HUES64 (cell line): Measurements from ENCODE around the gene GTF2A2.
"Not testable (repeated sequence)": the region's sequence is repeated elsewhere in the genome, so short reads cannot be mapped to it uniquely, and the experiment has no call there.

Experiments used
- H3K27ac ChIP-seq: 2 replicates; pipeline ENCODE4 v1.7.0; 2013; ENCODE audit warnings: low read depth, low read length, inconsistent platforms
- H3K27me3 ChIP-seq: 2 replicates; pipeline ENCODE4 v1.6.1; 2013; ENCODE audit warnings: mild to moderate bottlenecking, low read length; ENCODE audit not compliant: insufficient read depth
- H3K36me3 ChIP-seq: 2 replicates; pipeline ENCODE4 v1.6.1; 2013; ENCODE audit warnings: mild to moderate bottlenecking, low read length; ENCODE audit not compliant: insufficient read depth
- H3K4me1 ChIP-seq: 2 replicates; pipeline ENCODE4 v1.6.1; 2013; ENCODE audit warnings: mild to moderate bottlenecking, low read length, moderate library complexity; ENCODE audit not compliant: insufficient read depth
- H3K4me3 ChIP-seq: 2 replicates; pipeline ENCODE4 v1.5.1; 2013; ENCODE audit warnings: mild to moderate bottlenecking, low read length, moderate library complexity
- H3K9ac ChIP-seq: 2 replicates; pipeline ENCODE4 v1.6.1; 2013; ENCODE audit warnings: mild to moderate bottlenecking, low read depth, low read length
- H3K9me3 ChIP-seq: 2 replicates; pipeline ENCODE4 v1.6.1; 2013; ENCODE audit warnings: low read depth, low read length; ENCODE audit not compliant: insufficient read depth
- WGBS: fragments of 150-250, 120-280 bp; methylation state at CpG from one replicate; pipeline ENCODE4 v1.1.7; 2013; ENCODE audit warnings: missing lambda C conversion rate; 5-methylcytosine and 5-hydroxymethylcytosine counted together

Gene GTF2A2

DNA sequence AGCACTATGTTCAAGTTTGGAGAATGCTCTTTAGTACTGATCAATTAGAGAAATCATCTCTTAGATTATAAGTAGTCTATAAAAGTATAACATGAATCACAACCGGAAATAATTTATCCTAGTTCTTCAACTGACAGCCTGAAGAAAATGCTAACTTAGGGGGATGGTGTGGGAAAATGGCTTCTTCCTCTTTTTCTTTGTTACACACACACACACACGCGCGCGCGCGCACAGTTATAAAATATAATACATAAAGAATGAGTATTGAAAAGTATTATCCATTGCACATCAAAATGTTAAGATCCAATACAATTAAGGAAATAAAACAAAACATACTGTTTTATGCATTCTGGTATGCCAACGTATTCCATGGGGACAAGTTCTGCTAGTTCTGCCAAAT, 11.2 kb upstream of the GTF2A2 start:
- peaks cover 93% of the 10 kb centered on the region for H3K36me3 ChIP-seq
- WGBS: 100% methylated on average over 1 of the region's 8 CpGs

GRCh38 chr15:59662260-59662659, 4.9 kb upstream of the GTF2A2 start:
- H3K4me1 ChIP-seq: no peaks in the 10 kb centered on the region
- no peaks in the 10 kb centered on the region for H3K27me3 ChIP-seq
- WGBS: 89% methylated on average over 1 of the region's 1 CpG
- H3K4me3 ChIP-seq: no peak overlapping the region
- H3K9ac ChIP-seq: no peak overlapping the region
- no peak overlapping the region for H3K27ac ChIP-seq
- no peaks in the 10 kb centered on the region for H3K9me3 ChIP-seq
- peaks cover 76% of the 10 kb centered on the region for H3K36me3 ChIP-seq

More for the DNA sequence above, 11.2 kb upstream of the GTF2A2 start:
- H3K4me1 ChIP-seq: no peaks in the 10 kb centered on the region
- H3K27ac ChIP-seq: no peak overlapping the region
- H3K27me3 ChIP-seq: no peaks in the 10 kb centered on the region
- no peak overlapping the region for H3K9ac ChIP-seq
- H3K4me3 ChIP-seq: no peak overlapping the region
- no peaks in the 10 kb centered on the region for H3K9me3 ChIP-seq

DNA sequence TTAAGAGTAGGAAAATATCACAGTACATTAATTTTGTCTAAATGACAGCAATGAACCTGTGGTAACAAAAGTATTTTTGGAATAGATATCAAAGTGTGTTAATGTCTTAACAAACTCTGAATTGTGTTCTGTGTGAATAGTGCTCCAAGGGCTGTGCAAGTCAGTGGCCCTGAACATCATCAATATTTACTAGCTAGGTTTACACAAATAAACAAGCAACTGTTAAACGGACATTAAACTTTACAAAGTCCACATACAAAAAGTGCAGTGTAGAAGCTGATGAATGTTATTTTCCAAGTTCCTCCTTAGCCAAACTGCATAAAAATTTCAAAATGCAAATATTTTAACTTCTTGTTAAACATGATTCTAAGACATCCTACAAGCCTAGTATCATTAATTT, 2.1 kb upstream of the GTF2A2 start:
- no peak overlapping the region for H3K4me3 ChIP-seq
- 100% methylated on average over 1 of the region's 1 CpG for WGBS
- no peaks in the 10 kb centered on the region for H3K27me3 ChIP-seq
- peaks cover 15% of the 10 kb centered on the region; the same call in 1 of the 2 replicates for H3K4me1 ChIP-seq
- H3K9me3 ChIP-seq: no peaks in the 10 kb centered on the region
- H3K9ac ChIP-seq: no peak overlapping the region
- H3K27ac ChIP-seq: no peak overlapping the region
- H3K36me3 ChIP-seq: peaks cover 51% of the 10 kb centered on the region

DNA sequence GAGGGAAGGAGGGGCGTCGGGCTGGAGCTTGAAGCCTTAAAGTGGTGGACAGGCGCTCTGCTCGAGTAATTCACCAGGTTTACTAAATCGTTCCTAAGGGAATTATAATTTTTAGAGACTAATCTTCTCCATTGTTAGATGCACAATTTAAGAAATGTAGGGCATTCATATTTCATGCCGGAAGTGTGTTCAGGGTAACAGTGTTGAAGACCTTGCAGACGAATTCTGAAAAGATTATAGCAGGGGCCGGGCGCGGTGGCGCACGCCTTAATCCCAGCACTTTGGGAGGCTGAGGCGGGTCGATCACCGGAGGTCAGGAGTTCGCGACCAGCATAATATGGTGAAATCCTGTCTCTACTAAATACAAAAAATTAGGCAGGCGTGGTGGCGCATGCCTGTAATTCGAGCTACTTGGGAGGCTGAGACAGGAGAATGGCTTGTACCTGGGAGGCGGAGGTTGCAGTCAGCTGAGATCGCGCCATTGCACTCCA, 365 bp upstream of the GTF2A2 start:
- WGBS: 80% methylated on average over 22 of the region's 23 CpGs
- Histone ChIP-seq H3K9ac (no peak overlapping the region), H3K27ac (no peak overlapping the region)

DNA sequence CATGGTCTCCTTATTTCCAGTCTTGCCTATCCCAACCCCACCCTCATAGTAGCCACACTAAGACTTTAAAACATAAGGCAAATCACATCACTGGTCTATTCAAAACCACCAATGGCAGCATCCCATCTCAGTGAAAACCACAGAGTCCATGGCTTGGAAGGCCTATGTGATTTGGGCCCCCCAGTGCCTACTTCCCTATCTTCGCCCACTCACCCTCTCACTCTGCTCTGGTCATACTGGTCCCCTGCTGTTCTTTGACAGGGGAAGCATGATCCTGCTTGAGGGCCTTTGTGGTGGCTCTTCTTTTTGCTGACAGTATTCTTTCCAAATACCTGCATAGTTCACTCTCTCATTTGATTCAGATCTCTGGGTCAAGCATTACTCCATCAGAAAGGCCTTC, 3.3 kb downstream of the GTF2A2 start:
- Histone ChIP-seq H3K9me3 (no peaks in the 10 kb centered on the region), H3K9ac (no peak overlapping the region), H3K27ac (no peak overlapping the region), H3K27me3 (no peaks in the 10 kb centered on the region), H3K36me3 (peaks cover 42% of the 10 kb centered on the region), H3K4me3 (no peak overlapping the region), H3K4me1 (peaks cover 15% of the 10 kb centered on the region; the same call in 1 of the 2 replicates)
- WGBS: 93% methylated on average over 1 of the region's 1 CpG

More for the DNA sequence above, 365 bp upstream of the GTF2A2 start:
- Histone ChIP-seq H3K4me1 (peaks cover 15% of the 10 kb centered on the region; the same call in 1 of the 2 replicates), H3K9me3 (no peaks in the 10 kb centered on the region), H3K4me3 (peak overlapping the region; percentile 91), H3K36me3 (peaks cover 40% of the 10 kb centered on the region), H3K27me3 (no peaks in the 10 kb centered on the region)

GRCh38 chr15:59649603-59650002, 7.7 kb downstream of the GTF2A2 start:
- Histone ChIP-seq H3K36me3 (peaks cover 74% of the 10 kb centered on the region), H3K9me3 (no peaks in the 10 kb centered on the region), H3K27me3 (no peaks in the 10 kb centered on the region), H3K4me1 (no peaks in the 10 kb centered on the region), H3K9ac (no peak overlapping the region), H3K4me3 (no peak overlapping the region), H3K27ac (no peak overlapping the region)

DNA sequence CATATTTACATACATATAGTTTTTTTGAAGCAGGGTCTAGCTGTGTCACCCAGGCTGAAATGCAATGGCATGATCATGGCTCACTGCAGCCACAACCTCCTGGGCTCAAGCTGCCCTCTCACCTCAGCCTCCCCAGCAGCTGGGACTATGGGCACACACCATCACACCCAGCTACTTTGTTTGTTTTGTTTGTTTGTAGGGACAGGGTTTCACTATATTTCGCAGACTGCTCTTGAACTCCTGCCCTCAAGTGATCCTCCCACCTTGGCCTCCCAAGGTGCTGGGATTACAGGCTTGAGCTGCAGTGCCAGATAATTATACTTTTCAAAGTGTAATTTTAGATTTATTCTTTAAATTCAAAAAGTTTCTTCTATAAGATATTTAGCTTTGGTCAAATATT, 10.2 kb downstream of the GTF2A2 start:
- H3K4me1 ChIP-seq: no peaks in the 10 kb centered on the region
- no peak overlapping the region for H3K27ac ChIP-seq
- WGBS: 100% methylated on average over 1 of the region's 1 CpG
- H3K36me3 ChIP-seq: peaks cover 77% of the 10 kb centered on the region
- no peak overlapping the region for H3K9ac ChIP-seq
- H3K27me3 ChIP-seq: no peaks in the 10 kb centered on the region
- H3K4me3 ChIP-seq: no peak overlapping the region
- H3K9me3 ChIP-seq: no peaks in the 10 kb centered on the region

DNA sequence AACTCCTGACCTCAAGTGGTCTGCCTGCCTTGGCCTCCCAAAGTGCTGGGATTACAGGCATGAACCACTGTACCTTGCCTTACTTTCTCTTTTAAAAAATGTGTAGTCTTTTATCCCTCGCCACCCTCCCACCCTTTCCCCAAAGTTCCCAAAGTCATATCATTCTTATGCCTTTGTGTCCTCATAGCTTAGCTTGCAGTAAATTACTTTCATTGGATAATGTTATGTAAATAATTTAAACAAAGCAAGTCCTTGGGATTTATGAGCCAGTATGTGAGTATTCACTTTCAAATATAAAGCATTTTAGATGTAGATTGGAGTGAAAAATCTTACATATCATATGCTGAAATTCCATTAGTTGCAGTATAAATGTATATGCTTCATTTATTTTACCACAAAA, 11.0 kb downstream of the GTF2A2 start:
- H3K27me3 ChIP-seq: no peaks in the 10 kb centered on the region
- peaks cover 77% of the 10 kb centered on the region for H3K36me3 ChIP-seq
- 100% methylated on average over 1 of the region's 1 CpG for WGBS
- H3K9me3 ChIP-seq: no peaks in the 10 kb centered on the region
- H3K4me1 ChIP-seq: no peaks in the 10 kb centered on the region
- no peak overlapping the region for H3K4me3 ChIP-seq
- H3K27ac ChIP-seq: no peak overlapping the region
- H3K9ac ChIP-seq: no peak overlapping the region

GRCh38 chr15:59645812-59646211, 11.5 kb downstream of the GTF2A2 start:
- not testable (repeated sequence) for H3K27ac ChIP-seq, H3K4me3 ChIP-seq, H3K27me3 ChIP-seq, H3K9ac ChIP-seq, H3K4me1 ChIP-seq, H3K9me3 ChIP-seq
- WGBS: 98% methylated on average over 9 of the region's 9 CpGs
- H3K36me3 ChIP-seq: peaks cover 76% of the 10 kb centered on the region

DNA sequence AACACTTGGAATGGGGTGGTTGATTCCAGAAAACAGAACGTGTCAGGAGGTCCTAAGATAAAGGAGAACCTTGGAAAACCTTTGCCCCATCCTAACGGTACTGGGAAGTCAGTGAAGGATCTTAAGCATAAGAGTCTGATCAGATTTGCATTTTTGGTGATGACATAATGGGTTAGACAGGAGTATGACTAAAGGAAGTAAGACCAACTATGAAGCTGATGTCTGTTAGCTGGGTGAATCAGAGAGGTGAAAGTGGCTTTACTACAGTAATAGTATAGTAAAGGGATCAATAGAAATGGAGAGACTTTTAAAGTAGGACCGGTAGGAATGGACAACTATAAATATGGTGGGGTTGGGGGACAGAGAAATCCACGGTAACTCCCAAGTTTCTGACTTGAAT, 12.6 kb downstream of the GTF2A2 start:
- H3K4me1 ChIP-seq: no peaks in the 10 kb centered on the region
- H3K27me3 ChIP-seq: no peaks in the 10 kb centered on the region
- H3K9me3 ChIP-seq: no peaks in the 10 kb centered on the region
- no peak overlapping the region for H3K27ac ChIP-seq
- 93% methylated on average over 4 of the region's 4 CpGs for WGBS
- peaks cover 75% of the 10 kb centered on the region for H3K36me3 ChIP-seq
- H3K9ac ChIP-seq: no peak overlapping the region
- no peak overlapping the region for H3K4me3 ChIP-seq

DNA sequence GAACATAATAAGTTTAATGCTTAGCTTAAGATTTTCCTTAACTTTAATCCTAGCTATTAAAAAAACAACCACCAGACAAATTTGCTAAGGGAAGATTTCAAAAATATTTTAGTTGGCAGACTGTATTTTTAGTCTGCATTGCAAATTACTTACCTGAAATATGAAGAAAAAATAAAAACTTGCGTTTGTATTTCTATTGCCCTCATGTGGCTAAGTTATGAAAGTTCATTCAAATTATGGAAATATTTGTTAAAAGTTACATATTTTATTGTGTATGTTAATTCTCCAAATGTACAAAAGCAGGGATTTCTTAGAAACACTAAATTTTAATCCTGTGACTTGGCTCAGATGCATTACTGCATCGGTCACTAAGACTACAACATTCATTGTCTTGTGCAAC, 15.0 kb downstream of the GTF2A2 start:
- Histone ChIP-seq H3K36me3 (peaks cover 74% of the 10 kb centered on the region), H3K27me3 (no peaks in the 10 kb centered on the region), H3K27ac (no peak overlapping the region), H3K9me3 (no peaks in the 10 kb centered on the region), H3K9ac (no peak overlapping the region), H3K4me1 (no peaks in the 10 kb centered on the region), H3K4me3 (no peak overlapping the region)
- WGBS: 80% methylated on average over 2 of the region's 2 CpGs

- WGBS: 100% methylated on average over 2 of the region's 2 CpGs
- H3K4me3 ChIP-seq, H3K27ac ChIP-seq, H3K9me3 ChIP-seq, H3K27me3 ChIP-seq, H3K9ac ChIP-seq, H3K4me1 ChIP-seq: not testable (repeated sequence)
- peaks cover 42% of the 10 kb centered on the region for H3K36me3 ChIP-seq
These were observed 19.8 kb downstream of the GTF2A2 start for GRCh38 chr15:59637507-59637906.
